ENCODE data around the gene MUC5AC.

Gene MUC5AC

GRCh38 chr11:1155274-1155693 lies 2.5 kb upstream of the MUC5AC start:
- Histone ChIP-seq H3K36me3 (ENCODE audit: insufficient read depth, low read length) (no peaks in the 10 kb centered on the region), H3K27ac (ENCODE audit: low read length) (no peak overlapping the region), H3K4me2 (ENCODE audit: insufficient read depth, low read length) (no peak overlapping the region), H3K9ac (ENCODE audit: low read depth, low read length) (no peak overlapping the region), H3K79me2 (ENCODE audit: insufficient read depth, low read length) (no peaks in the 10 kb centered on the region), H4K20me1 (ENCODE audit: insufficient read depth, low read length) (no peaks in the 10 kb centered on the region; the same call in 1 of the 2 replicates), H3K27me3 (ENCODE audit: insufficient read depth, low read length, poor library complexity) (no peaks in the 10 kb centered on the region), H3K4me3 (ENCODE audit: low read depth in 1 of 2, low read length in 2 of 2) (no peak overlapping the region), H3K4me1 (ENCODE audit: insufficient read depth, low read length) (no peaks in the 10 kb centered on the region), H3K9me3 (ENCODE audit: insufficient read depth, low read length, severe bottlenecking) (peaks cover 5% of the 10 kb centered on the region), H2AFZ (ENCODE audit: low read depth, low read length) (no peak overlapping the region)
- DNase-seq = no peak
- ATAC-seq (ENCODE audit: insufficient read depth, low read depth) = no peak
- no peak for TF ChIP-seq CTCF (IDR thresholded peaks at IDR 0.05; ENCODE audit: borderline replicate concordance, extremely low read depth, low read length, poor library complexity, severe bottlenecking)

- no peak for TF ChIP-seq EZH2 (IDR thresholded peaks at IDR 0.05; ENCODE audit: borderline replicate concordance, low read depth, low read length, severe bottlenecking)
- TF ChIP-seq CTCF (IDR thresholded peaks at IDR 0.05; ENCODE audit: borderline replicate concordance, extremely low read depth, low read length, poor library complexity, severe bottlenecking) = no peak
- Histone ChIP-seq H2AFZ (ENCODE audit: low read depth, low read length) (no peak overlapping the region), H3K9me3 (ENCODE audit: insufficient read depth, low read length, severe bottlenecking) (peaks cover 5% of the 10 kb centered on the region), H3K9ac (ENCODE audit: low read depth, low read length) (no peak overlapping the region), H3K27ac (ENCODE audit: low read length) (no peak overlapping the region), H3K36me3 (ENCODE audit: insufficient read depth, low read length) (no peaks in the 10 kb centered on the region), H3K27me3 (ENCODE audit: insufficient read depth, low read length, poor library complexity) (no peaks in the 10 kb centered on the region), H3K4me3 (ENCODE audit: low read depth in 1 of 2, low read length in 2 of 2) (no peak overlapping the region), H3K4me2 (ENCODE audit: insufficient read depth, low read length) (no peak overlapping the region), H4K20me1 (ENCODE audit: insufficient read depth, low read length) (no peaks in the 10 kb centered on the region; the same call in 1 of the 2 replicates), H3K79me2 (ENCODE audit: insufficient read depth, low read length) (no peaks in the 10 kb centered on the region), H3K4me1 (ENCODE audit: insufficient read depth, low read length) (no peaks in the 10 kb centered on the region)
- DNase-seq (no peak), ATAC-seq (ENCODE audit: insufficient read depth, low read depth) (no peak)
Observed at GRCh38 chr11:1156506-1157340, 1.0 kb upstream of the MUC5AC start.

GRCh38 chr11:1157341-1157644 lies 460 bp upstream of the MUC5AC start:
- TF ChIP-seq EZH2 (IDR thresholded peaks at IDR 0.05; ENCODE audit: borderline replicate concordance, low read depth, low read length, severe bottlenecking) = no peak
- no peak for TF ChIP-seq CTCF (IDR thresholded peaks at IDR 0.05; ENCODE audit: borderline replicate concordance, extremely low read depth, low read length, poor library complexity, severe bottlenecking)
- no peak overlapping the region for H3K4me3 ChIP-seq (ENCODE audit: low read depth in 1 of 2, low read length in 2 of 2)
- no peak for DNase-seq
- H4K20me1 ChIP-seq (ENCODE audit: insufficient read depth, low read length) = no peaks in the 10 kb centered on the region; the same call in 1 of the 2 replicates
- H3K4me2 ChIP-seq (ENCODE audit: insufficient read depth, low read length) = no peak overlapping the region
- H3K79me2 ChIP-seq (ENCODE audit: insufficient read depth, low read length) = no peaks in the 10 kb centered on the region
- H3K27ac ChIP-seq (ENCODE audit: low read length) = no peak overlapping the region
- H3K9ac ChIP-seq (ENCODE audit: low read depth, low read length) = no peak overlapping the region
- H3K27me3 ChIP-seq (ENCODE audit: insufficient read depth, low read length, poor library complexity) = no peaks in the 10 kb centered on the region
- no peaks in the 10 kb centered on the region for H3K4me1 ChIP-seq (ENCODE audit: insufficient read depth, low read length)
- no peak for ATAC-seq (ENCODE audit: insufficient read depth, low read depth)
- H3K36me3 ChIP-seq (ENCODE audit: insufficient read depth, low read length) = no peaks in the 10 kb centered on the region
- H3K9me3 ChIP-seq (ENCODE audit: insufficient read depth, low read length, severe bottlenecking) = peaks cover 5% of the 10 kb centered on the region
- no peak overlapping the region for H2AFZ ChIP-seq (ENCODE audit: low read depth, low read length)

All from DND-41 (cell line).